Ecto neural progenitor cell (in vitro differentiated cells): ENCODE measurements around the gene CINP.
"Not testable (repeated sequence)": the region's sequence is repeated elsewhere in the genome, so short reads cannot be mapped to it uniquely, and the experiment has no call there.

Experiments used
- DNase-seq: peaks from one replicate; pipeline ENCODE4 v3.0.0-alpha.2; 2018; ENCODE audit warnings: low spot score

CINP gene

GRCh38 chr14:102353126-102353619 is 9.5 kb downstream of the CINP start:
- no peak for DNase-seq

- DNase-seq: no peak
Observed at GRCh38 chr14:102352213-102352612, 10.5 kb downstream of the CINP start.

GRCh38 chr14:102351593-102351992 is 11.1 kb downstream of the CINP start:
- not testable (repeated sequence) for DNase-seq

GRCh38 chr14:102351023-102351422 is 11.7 kb downstream of the CINP start:
- no peak for DNase-seq

GRCh38 chr14:102348376-102348775 is 14.3 kb downstream of the CINP start:
- no peak for DNase-seq

GRCh38 chr14:102346645-102347044 is 16.0 kb downstream of the CINP start:
- DNase-seq: no peak

GRCh38 chr14:102345232-102345631 is 17.5 kb downstream of the CINP start:
- DNase-seq: no peak

- DNase-seq: no peak
Observed at GRCh38 chr14:102344485-102344884, 18.2 kb downstream of the CINP start.

- DNase-seq: no peak
Observed at GRCh38 chr14:102344084-102344483, 18.6 kb downstream of the CINP start.

GRCh38 chr14:102342238-102342637 is 20.5 kb downstream of the CINP start:
- DNase-seq: no peak

GRCh38 chr14:102341566-102341965 is 21.1 kb downstream of the CINP start:
- no peak for DNase-seq

- no peak for DNase-seq
Observed at GRCh38 chr14:102338724-102339123, 24.0 kb downstream of the CINP start.

- no peak for DNase-seq
Observed at GRCh38 chr14:102335163-102335562, 27.5 kb downstream of the CINP start.

- DNase-seq: no peak
Observed at GRCh38 chr14:102333795-102334705, 28.6 kb downstream of the CINP start.

GRCh38 chr14:102333390-102333789 is 29.3 kb downstream of the CINP start:
- no peak for DNase-seq

- DNase-seq: no peak
Observed at GRCh38 chr14:102330806-102331205, 31.9 kb downstream of the CINP start.

- not testable (repeated sequence) for DNase-seq
Observed at GRCh38 chr14:102329381-102329780, 33.3 kb downstream of the CINP start.

- DNase-seq: no peak
Observed at GRCh38 chr14:102326583-102326982, 36.1 kb downstream of the CINP start.

- no peak for DNase-seq
Observed at GRCh38 chr14:102325791-102326345, 36.8 kb downstream of the CINP start.

GRCh38 chr14:102323102-102323501 is 39.6 kb downstream of the CINP start:
- peak; percentile 55 for DNase-seq

GRCh38 chr14:102321456-102322422 is 41.0 kb downstream of the CINP start:
- no peak for DNase-seq
